ENCODE data around the gene DZANK1.

GRCh38 chr20:18428490-18429173 is 38.2 kb downstream of the DZANK1 start:
- TF ChIP-seq CTCF (IDR thresholded peaks at IDR 0.05) (no peak), EZH2 (IDR thresholded peaks at IDR 0.05) (no peak)
